Iris pigment epithelial cell (primary cell): ENCODE data around the gene APC2.
A peak's percentile ranks its signal among the peaks of the same experiment; 100 is the strongest.

Experiments used
- DNase-seq: peaks from one replicate; pipeline ENCODE4 v3.0.0-alpha.2; 2011; ENCODE audit warnings: low read depth

APC2 gene

DNA sequence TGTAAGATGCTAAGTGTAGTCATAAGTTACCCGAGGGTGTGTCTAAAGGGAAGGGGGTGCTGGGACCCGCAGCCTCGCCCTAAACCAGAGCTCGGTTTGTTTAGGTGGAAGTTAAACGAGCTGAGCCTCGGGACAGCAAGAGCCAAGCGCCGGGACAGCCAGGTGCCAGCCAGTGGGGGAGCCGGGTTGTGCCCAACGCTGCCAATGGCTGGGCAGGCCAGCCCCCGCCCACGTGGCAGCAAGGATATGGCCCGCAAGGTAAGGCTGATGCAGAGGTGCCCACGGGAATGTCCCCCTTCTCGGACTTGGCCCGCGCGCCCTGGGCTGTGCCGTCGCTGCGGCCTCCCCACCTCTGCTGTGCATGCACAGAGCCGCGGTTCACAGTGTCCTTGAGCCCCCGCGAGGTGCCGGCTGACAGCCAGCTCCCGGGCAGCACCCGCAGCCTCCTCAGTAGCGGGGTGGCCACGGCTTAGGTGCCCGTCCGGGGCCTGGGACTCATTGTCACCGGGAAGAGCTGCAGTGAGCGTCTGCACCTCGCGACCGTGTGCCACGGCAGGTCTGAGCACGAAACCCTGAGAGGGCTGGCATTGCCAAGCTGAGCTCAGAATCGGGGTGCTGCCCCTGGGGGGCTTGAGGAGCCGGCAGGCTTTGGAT is 21.1 kb upstream of the APC2 start:
- DNase-seq, result no peak

DNA sequence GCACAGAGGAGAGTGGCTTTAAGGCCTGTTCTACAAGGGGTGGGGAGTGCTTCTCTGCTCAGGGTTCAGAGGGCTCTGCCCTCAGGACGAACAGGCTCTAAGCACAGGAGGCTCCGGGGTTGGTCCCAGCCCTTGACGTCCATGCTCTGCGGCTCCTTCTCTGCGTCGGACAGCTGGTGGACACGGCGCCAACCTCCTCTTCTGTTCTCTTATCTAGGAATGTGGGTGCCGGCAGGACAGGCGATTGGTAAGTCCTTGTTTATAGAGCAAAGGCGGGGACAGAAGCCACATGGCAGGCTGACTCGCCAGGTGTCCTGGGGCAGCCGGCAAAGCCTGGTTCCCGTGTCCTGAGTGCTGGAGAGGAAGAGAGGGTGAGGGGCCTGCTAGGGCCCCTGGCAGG is 20.2 kb upstream of the APC2 start:
- no peak for DNase-seq

DNA sequence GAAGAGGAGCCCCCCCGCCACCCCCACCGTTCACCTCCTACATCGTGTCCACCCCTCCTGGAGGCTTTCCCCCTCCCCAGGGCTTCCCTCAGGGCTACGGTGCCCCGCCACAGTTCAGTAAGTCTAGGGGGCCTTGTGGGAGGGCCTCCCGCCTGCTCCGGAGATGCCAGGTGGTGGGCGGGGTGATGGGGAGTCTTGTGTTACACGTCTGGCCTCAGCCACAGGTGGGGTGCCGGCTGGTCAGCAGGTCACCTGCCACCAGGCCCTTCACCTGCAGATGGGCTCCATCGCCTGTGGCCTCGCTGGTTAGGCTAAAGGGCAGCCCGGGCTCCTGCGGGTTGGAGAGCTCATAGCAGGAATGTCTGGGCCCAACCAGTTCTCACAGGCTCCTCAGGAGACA is 19.7 kb upstream of the APC2 start:
- DNase-seq, result no peak

DNA sequence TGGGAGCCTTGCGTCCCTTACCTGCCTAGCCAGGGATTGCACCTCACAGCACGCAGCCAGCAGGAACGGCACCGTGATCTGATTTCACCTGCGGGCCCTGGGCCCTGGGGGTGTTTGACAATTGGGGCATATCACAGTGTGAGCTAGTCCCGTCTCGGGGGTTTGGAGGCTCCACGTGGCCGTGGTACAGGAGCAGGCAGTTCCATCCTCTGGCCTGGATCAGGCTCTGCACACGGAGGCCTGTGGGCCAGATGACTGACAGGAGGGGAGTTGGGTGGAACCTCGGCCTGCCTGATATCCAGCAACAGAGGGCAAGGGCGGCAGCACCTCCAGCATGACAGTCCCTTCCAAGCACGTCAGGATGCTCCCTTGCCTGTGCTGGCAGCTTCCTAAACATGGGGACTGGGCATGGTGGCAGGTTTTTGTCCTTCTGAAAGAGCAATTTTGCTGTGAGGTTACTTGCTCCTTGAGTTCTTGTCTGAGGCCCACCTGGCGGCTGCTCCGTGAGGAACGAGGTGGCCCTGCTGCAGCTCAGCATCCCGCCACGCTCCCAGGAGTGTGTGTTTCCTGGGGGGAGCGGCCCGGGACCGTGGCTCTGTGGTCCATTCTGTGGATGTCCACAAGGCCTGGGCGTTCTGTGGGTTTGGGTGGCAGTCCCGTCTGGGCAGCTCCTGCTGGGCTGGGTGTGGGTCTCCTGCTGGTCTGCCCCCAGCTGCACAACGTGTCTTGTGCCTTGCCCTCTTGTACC is 18.0 kb upstream of the APC2 start:
- no peak for DNase-seq

DNA sequence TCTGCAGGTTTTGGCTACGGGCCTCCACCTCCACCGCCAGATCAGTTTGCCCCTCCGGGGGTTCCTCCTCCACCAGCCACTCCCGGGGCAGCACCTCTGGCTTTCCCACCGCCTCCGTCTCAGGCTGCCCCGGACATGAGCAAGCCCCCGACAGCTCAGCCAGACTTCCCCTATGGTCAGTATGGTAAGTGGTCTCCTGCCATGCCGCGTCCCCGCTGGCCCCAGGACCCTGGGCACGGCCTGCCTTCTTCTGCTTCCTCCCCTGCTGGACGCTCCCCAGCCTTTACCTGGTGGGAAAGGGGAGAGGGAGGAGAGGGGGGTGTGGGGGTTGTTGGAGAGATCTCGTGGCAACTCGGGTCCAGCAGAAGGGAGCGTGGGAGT is 17.4 kb upstream of the APC2 start:
- no peak for DNase-seq

DNA sequence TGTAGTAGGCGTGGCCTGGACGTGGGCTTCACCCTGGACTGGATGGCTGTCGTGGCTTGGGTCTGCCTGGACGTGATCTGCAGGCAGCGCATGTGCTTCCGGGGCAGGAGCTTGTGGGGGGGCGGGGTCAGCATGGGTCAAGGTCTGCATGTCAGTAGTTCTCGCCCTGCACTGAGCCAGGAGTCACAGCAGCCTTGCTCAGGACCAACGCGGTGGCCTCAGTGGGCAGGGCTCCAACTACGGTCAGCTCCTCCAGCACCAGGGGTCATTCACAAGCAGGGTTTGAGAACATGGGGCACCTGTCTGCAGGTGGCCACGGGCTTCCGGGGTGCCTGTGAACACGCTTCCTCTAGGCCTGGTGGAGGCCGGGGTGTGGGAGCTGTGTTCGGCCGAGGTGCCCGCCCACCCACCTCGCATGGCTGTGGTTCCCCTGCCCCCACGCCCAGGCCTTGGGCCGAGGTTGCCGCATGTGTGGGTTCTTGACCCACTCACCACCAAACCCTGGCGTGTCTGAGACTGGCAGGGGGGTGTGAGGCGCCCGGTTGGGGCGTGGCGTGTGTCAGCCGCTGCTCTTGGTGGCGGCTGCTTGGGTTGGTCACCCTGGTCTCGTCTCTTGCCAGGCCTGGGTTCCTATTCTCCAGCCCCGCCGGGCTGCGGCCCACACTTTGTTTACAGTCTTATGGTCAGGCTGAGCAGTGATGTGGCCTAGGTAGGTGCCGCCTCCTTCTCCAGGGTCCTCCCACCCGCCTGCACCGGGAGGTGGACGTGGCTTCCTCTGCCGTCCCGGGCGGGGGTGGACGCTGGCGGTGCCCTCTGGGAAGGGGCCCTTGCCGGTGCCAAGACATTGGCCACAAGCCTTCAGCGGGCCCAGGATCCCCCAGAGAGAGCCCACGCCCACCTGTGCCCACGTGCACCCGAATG is 16.5 kb upstream of the APC2 start:
- no peak for DNase-seq

DNA sequence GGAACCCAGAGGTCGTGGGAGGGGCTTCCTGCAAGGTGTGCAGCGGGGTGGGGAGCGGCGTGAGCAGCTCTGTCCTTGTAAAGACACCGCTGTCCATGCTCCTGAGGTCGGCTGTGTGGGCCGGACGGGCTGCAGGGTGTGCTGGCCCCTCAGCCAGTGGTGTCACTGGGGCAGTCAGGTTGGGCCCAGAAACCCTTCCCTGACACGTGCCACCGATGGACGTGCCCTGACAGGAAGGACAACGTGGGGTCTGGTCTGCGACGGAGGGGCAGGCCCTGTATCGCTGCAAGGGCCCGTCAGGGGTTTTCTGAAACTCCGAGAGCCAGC is 15.9 kb upstream of the APC2 start:
- DNase-seq, result no peak

DNA sequence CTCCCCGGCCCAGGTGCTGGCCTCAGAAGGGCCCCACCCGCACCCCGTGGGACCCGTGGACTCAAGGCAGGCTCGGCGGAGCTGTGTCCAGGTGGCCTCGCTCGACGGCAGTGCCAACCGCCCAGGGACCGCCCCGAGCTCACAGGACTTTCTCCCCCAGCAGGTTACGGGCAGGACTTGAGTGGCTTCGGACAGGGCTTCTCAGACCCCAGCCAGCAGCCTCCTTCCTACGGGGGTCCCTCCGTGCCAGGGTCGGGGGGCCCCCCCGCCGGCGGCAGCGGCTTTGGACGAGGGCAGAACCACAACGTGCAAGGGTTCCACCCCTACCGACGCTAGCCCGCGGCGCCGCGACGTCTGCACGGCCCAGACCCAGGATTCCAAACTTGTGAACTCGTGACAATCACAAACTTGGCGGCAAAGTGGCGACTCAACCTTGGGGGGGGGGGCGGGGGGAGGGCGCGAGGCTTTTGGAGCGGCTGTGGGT is 15.3 kb upstream of the APC2 start:
- no peak for DNase-seq

DNA sequence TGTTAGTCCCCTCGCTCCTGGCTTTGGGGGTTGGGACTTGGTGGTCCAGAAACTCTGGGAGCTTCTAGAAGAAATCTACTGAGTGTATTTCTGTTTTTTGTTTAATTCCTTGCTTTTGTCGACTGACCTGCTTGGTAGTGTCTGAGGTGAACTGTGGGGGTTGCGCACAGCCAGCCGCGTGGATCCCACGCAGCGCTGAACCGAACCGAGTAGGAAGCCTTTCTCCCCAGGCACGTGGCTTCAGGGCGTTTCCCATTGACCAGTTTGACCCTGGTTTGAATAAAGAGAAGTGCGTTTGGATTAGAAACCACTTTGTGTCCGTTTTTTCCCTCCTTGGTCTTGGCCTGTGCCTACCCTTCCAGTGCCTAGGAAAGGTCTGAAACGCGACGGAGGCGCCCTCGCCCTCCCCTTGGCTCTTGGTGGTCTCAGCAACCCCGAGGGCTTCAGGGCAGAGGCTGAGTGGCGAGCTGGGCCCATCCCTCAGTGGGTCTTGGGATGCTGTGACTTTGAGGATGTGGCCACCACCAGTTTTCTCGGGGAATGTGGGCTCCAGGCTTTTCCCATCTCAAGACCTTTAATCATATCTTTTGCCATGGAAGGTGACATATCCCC is 14.4 kb upstream of the APC2 start:
- DNase-seq, result no peak

DNA sequence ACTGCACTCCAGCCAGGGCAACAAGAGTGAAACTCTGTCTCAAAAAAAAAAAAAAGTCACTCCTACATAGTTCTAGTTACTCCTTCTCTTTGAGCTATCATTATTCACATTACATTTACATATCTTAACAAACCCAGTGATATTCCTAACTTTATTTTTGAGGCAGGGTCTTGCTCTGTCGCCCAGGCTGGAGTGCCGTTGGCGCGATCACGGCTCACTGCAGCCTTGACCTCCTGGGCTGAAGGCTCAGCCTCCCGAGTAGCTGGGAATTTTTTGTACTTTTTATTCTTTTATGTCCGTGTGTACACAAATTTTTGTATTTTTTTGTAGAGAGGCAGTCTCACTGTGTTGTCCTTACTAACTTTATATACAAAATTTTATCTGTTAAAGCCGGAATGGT is 12.3 kb upstream of the APC2 start:
- DNase-seq, result no peak

DNA sequence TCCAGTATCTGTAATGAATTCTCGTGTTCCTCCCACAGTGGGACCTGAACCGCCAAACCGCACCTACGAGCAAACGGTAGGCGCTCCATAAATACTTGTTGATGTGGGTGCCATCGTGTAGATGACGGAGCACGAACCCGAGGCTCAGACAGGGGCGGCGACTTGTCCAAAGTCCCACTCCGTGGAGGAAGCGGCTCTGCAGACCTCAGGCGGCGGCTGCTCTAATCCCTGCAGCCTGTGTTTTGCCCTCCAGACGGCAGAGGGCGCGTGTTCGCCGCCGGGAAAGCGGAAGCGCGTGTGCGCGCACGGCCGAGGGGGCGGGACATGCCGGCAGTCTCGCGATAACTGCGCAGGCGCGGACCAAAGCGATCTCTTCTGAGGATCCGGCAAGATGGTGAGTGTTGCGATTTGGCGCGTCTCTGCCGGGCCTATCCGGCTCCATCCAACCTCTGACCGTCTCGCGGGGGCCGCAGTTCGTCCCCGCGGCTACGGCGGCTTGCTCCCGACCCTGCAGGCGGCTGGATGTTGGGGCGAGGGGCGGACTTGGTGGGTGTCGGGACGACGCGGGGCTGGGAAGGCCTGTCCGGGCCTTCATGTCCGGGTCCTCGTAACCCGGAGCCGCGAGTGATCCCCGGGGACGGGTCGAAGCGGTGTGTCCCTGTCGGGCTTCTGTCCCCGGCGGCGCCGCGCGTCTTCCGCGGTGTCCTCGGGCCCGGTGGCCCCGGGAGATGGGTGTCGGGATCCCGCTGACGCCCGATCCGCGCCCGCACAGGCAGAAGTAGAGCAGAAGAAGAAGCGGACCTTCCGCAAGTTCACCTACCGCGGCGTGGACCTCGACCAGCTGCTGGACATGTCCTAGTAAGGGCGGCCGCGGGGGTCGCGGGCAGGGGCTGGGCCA is 11.6 kb upstream of the APC2 start, which contains the start of gene RPS15:
Gene RPS15, plus strand, starts transcription at position 362 of the 898 bp plus-strand sequence. Its CDS starts 30 bp downstream, at position 392.
- peak; percentile 93 for DNase-seq

DNA sequence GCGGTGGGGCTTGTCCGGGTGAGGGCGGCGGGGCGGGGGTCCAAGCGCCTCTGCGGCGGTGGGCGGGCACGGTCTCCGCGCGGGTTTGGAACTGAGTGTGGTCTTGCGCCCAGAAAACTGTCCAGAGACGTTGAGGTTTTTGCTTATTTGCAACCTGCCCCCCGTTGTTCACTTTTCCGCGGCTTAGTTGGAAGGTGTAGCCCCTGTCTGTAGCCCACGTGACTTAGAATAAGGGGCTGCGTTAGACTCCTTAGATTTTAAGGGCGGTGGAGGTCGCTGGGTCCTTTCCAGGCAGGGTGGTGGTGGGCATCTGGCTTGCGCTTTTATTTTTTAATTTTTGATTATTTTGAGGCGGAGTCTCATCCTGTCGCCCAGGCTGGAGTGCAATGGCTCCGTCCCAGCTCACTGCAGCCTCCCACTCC is 11.0 kb upstream of the APC2 start:
- no peak for DNase-seq

DNA sequence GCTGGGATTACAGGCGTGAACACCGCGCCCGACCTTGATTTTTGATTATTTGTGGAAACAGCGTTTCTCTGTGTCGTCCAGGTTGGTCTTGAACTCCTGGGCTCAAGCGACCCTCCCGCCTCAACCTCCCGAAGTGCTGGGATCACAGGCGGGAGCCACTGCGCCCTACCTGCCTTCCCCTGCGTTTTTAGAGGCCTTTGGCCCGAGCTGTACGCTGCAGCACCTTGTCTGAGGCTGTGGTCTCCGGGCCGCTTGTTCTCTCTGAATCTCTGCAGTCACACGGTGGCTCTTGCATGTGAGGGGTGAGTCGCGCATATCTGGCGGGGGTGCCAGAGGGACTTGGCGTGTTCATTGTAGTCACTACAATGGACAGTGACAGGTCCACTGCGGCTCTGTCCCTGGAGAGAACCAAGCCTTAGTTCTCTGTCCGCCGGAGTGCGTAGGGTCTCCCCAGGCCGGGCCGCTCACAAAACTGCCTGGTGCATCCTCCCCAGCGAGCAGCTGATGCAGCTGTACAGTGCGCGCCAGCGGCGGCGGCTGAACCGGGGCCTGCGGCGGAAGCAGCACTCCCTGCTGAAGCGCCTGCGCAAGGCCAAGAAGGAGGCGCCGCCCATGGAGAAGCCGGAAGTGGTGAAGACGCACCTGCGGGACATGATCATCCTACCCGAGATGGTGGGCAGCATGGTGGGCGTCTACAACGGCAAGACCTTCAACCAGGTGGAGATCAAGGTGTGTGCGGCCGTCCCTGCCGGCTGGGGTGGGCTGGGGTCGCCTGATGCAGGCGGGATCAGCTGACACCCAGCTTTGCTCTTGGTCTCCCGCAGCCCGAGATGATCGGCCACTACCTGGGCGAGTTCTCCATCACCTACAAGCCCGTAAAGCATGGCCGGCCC is 10.2 kb upstream of the APC2 start:
- peak; percentile 30 for DNase-seq

DNA sequence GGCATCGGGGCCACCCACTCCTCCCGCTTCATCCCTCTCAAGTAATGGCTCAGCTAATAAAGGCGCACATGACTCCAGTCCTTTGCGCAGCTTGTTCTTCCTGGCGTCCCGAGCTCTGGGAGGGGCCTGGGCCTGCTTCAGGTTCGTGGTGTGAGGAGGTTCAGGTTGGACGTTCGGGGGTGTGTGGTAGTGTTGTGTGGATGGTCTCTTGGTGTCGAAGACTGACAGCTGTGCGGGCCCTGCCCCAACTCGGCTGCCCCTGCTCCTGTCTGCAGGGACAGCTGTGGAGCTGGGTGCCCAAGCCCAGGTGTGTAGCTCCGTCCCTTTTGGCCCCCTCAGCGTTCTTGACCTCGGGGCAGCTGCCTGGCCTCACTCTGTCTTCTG is 9.5 kb upstream of the APC2 start:
- DNase-seq, result no peak

DNA sequence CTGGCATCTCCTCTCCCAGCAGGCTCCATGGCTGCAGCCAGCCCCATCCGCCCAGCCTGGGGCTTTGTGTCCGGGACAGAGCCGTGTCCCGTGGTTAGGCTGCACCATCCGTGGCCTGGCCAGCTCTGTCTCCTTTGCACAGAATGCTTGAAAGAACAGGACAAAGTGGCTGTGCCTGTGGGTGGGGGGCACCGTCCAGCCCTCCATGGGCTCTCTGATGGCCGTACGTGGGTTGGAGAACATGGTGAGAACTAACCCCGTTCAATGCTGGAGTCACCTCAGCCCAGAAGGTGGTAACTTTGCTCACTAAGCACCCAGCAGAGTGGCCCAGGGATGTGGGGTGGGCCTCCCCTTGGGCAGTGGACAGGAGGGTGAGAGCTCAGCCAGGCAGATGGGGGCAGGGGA is 8.9 kb upstream of the APC2 start:
- no peak for DNase-seq

DNA sequence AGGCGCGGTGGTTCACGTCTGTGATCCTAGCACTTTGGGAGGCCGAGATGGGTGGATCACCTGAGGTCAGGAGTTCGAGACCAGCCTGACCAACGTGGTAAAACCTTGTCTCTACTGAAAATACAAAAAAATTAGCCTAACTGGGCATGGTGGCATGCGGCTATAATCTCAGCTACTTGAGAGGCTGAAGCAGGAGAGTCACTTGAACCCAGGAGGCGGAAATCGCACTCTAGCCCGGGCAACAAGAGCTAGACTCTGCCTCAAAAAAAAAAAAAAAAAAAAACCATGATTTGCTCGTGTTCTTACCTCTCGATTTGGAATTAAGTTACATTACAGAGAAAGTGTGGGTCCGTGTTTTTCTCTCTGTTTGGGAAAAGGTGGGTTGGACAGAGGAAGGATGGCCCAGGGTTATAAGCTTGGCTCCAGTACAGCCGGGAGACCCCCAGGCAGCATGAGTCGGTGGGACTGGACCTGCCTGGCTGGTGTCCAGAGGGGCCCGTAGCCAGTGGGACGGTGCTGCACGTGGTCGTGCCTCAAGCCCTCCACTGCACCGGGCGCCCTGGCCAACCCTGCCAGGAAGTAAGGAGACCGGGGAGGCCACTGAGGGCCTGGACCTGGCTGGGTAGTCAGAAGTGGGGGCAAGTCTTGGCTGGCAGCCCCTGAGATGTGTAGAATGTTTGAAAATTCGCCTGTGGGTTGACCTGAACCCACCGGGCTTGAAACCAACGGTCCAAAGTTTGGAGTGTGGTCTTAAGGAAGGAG is 8.1 kb upstream of the APC2 start:
- no peak for DNase-seq

DNA sequence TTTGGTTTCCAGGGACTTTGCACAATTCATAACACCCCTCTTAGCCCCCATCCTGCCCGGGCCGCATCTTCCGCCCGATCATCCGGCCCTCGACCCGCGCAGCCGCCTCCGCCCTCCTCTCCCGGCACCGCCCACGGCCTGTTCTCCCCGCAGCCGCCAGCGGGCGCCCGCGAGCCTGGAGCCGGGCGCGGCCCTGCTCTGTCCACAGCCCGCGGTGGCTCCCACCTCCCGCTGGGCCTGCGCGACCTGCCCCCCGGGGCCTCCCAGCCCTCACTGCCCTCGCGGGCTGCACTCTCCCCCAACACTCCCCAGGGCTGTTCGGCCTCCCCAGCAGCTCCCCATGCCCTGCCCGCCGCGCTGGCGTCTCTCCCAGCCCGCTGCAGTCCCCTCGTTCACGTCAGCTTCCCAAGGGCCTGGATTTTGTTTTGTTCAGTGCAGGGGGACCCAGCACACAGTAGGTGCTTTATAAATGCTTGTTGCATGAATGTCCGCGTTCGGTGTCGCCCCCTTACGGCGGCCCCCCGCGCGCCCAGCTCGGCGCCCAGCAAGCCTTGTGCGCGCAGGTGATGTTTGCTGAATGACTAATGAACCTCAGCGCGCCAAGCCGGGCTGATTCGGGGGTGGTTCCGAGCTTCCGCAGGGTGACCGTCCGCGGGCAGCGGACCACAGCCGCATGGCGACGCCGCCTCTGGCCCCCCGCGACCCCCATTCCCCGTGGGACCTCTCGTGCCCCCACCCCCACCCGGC is 4.6 kb upstream of the APC2 start:
- peak; percentile 40 for DNase-seq

DNA sequence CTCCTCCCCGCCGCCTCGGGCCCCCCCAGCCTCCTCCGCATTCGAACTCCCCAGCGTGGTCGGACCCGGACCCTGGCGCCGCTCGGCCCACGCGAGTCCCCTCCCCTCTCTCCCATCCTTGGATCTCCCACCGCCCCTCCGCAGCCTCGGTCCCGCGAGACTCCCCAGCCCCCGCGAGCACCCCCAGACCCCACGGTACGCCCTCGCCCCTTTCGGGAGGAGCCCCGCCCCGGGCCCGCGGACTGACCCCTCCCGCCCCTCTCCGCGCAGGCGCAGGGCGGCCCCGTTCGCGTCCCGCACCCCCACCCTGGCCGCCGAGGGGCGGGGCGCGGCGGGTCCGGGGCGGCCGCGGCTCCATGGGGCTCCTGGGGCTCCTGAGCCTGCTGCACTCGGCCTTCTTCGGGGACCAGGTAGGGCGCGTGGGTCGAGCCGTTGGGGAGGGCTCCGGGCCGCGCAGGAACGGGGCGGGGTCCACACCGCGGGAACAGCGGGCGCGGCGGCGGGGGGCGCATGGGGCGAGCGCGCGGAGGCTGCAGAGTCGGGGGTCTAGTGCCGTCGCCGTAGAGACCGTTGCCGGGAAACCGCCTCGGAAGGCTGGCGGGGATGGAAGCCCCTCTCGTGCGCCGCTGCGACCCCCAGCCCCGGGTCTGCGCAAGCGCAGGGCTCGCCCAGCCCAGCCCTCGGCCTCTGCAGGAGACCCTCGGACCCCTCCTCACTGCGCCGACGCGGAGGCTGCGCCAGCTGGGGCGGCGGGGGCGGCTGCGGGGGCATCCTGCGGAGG is 3.8 kb upstream of the APC2 start:
- DNase-seq, result no peak
